Measurements from ENCODE around the gene CFL1.

- TF ChIP-seq CTCF (IDR thresholded peaks at IDR 0.05) = no peak
- TF ChIP-seq REST (IDR thresholded peaks at IDR 0.05; ENCODE audit: low read depth, low read length) = no peak
- no peak for TF ChIP-seq TAF1 (IDR thresholded peaks at IDR 0.05; ENCODE audit: borderline replicate concordance, low read depth, low read length)
- TF ChIP-seq TEAD4 (IDR thresholded peaks at IDR 0.05; ENCODE audit: borderline replicate concordance, insufficient read depth) = no peak
- no peak for TF ChIP-seq POLR2AphosphoS5 (IDR thresholded peaks at IDR 0.05; ENCODE audit: low read depth, low read length)
- no peak for TF ChIP-seq MAX (IDR thresholded peaks at IDR 0.05; ENCODE audit: low read depth)
- no peak for TF ChIP-seq PBX3 (IDR thresholded peaks at IDR 0.05)
- no peak for TF ChIP-seq RCOR1 (IDR thresholded peaks at IDR 0.05; ENCODE audit: low read length)
Observed at GRCh38 chr11:65857500-65857852, 504 bp downstream of the CFL1 start.

Data from SK-N-SH (cell line).